Ectodermal cell (in vitro differentiated cells): ENCODE results near the gene PKNOX2.
A peak's percentile ranks its signal among the peaks of the same experiment; 100 is the strongest.

ENCODE experiments used
- H3K27ac ChIP-seq: 2 replicates; pipeline ENCODE4 v1.7.0; 2013; ENCODE audit warnings: mild to moderate bottlenecking, low read depth, low read length; ENCODE audit not compliant: insufficient read depth, poor library complexity, severe bottlenecking
- H3K27me3 ChIP-seq: 2 replicates; pipeline ENCODE4 v1.7.0; 2013; ENCODE audit warnings: mild to moderate bottlenecking, low read length; ENCODE audit not compliant: insufficient read depth, control insufficient read depth, poor library complexity, severe bottlenecking
- H3K36me3 ChIP-seq: one replicate; pipeline ENCODE4 v1.7.0; 2013; ENCODE audit warnings: low read length; ENCODE audit not compliant: control insufficient read depth, insufficient read depth
- H3K4me1 ChIP-seq: one replicate; pipeline ENCODE4 v1.7.0; 2013; ENCODE audit warnings: low read length; ENCODE audit not compliant: control insufficient read depth, insufficient read depth
- H3K4me3 ChIP-seq: 2 replicates; pipeline ENCODE4 v1.7.0; 2013; ENCODE audit warnings: low read depth, low read length, control low read depth; ENCODE audit not compliant: insufficient read depth
- H3K9me3 ChIP-seq: 2 replicates; pipeline ENCODE4 v1.7.0; 2013; ENCODE audit warnings: mild to moderate bottlenecking, low read length, moderate library complexity; ENCODE audit not compliant: control insufficient read depth
- WGBS, 2 experiments: methylation state at CpG; one replicate each; pipeline ENCODE4 v1.1.7; 2013; ENCODE audit warnings: missing lambda C conversion rate in 2 of 2; 5-methylcytosine and 5-hydroxymethylcytosine counted together

The PKNOX2 gene

GRCh38 chr11:125380756-125381445 lies 216.3 kb downstream of the PKNOX2 start:
- H3K27ac ChIP-seq = no peak overlapping the region
- H3K36me3 ChIP-seq = no peaks in the 10 kb centered on the region
- peaks cover 41% of the 10 kb centered on the region for H3K4me1 ChIP-seq
- H3K27me3 ChIP-seq = no peaks in the 10 kb centered on the region
- no peaks in the 10 kb centered on the region for H3K9me3 ChIP-seq
- WGBS, 2 experiments = 93% methylated on average over 9 of the region's 9 CpGs
- no peak overlapping the region for H3K4me3 ChIP-seq

- no peaks in the 10 kb centered on the region for H3K27me3 ChIP-seq
- H3K4me3 ChIP-seq = no peak overlapping the region
- H3K27ac ChIP-seq = no peak overlapping the region
- H3K36me3 ChIP-seq = no peaks in the 10 kb centered on the region
- H3K9me3 ChIP-seq = no peaks in the 10 kb centered on the region
- WGBS, 2 experiments = 87 to 88% methylated on average over 7 of the region's 7 CpGs
- H3K4me1 ChIP-seq = peaks cover 34% of the 10 kb centered on the region
Observed at GRCh38 chr11:125381499-125382044, 217.0 kb downstream of the PKNOX2 start.

GRCh38 chr11:125382314-125382791 lies 217.8 kb downstream of the PKNOX2 start:
- H3K4me1 ChIP-seq = peaks cover 33% of the 10 kb centered on the region
- H3K4me3 ChIP-seq = no peak overlapping the region
- 95% methylated on average over 12 of the region's 12 CpGs for WGBS, 2 experiments
- no peaks in the 10 kb centered on the region for H3K36me3 ChIP-seq
- no peaks in the 10 kb centered on the region for H3K27me3 ChIP-seq
- peak overlapping the region; percentile 33 for H3K27ac ChIP-seq
- H3K9me3 ChIP-seq = no peaks in the 10 kb centered on the region

- no peaks in the 10 kb centered on the region for H3K36me3 ChIP-seq
- H3K27me3 ChIP-seq = no peaks in the 10 kb centered on the region
- peaks cover 33% of the 10 kb centered on the region for H3K4me1 ChIP-seq
- H3K4me3 ChIP-seq = no peak overlapping the region
- H3K9me3 ChIP-seq = no peaks in the 10 kb centered on the region
- WGBS, 2 experiments = 81 to 85% methylated on average over 7 to 8 of the region's 8 CpGs
- peak overlapping the region; percentile 33 for H3K27ac ChIP-seq
Observed at GRCh38 chr11:125382822-125383221, 218.3 kb downstream of the PKNOX2 start.

GRCh38 chr11:125384825-125385224 lies 220.3 kb downstream of the PKNOX2 start:
- Histone ChIP-seq H3K36me3 (no peaks in the 10 kb centered on the region), H3K4me3 (no peak overlapping the region), H3K4me1 (peaks cover 31% of the 10 kb centered on the region), H3K27me3 (no peaks in the 10 kb centered on the region), H3K27ac (no peak overlapping the region), H3K9me3 (no peaks in the 10 kb centered on the region)
- 93 to 94% methylated on average over 4 of the region's 4 CpGs for WGBS, 2 experiments

- Histone ChIP-seq H3K9me3 (no peaks in the 10 kb centered on the region), H3K27ac (no peak overlapping the region), H3K36me3 (no peaks in the 10 kb centered on the region), H3K4me1 (peaks cover 13% of the 10 kb centered on the region), H3K27me3 (no peaks in the 10 kb centered on the region), H3K4me3 (no peak overlapping the region)
- 96 to 97% methylated on average over 9 of the region's 9 CpGs for WGBS, 2 experiments
Observed at GRCh38 chr11:125387901-125388300, 223.3 kb downstream of the PKNOX2 start.

- no peaks in the 10 kb centered on the region for H3K9me3 ChIP-seq
- no peaks in the 10 kb centered on the region for H3K27me3 ChIP-seq
- WGBS, 2 experiments = 93 to 96% methylated on average over 7 of the region's 7 CpGs
- H3K27ac ChIP-seq = no peak overlapping the region
- no peak overlapping the region for H3K4me3 ChIP-seq
- no peaks in the 10 kb centered on the region for H3K36me3 ChIP-seq
- peaks cover 11% of the 10 kb centered on the region for H3K4me1 ChIP-seq
Observed at GRCh38 chr11:125388611-125389010, 224.1 kb downstream of the PKNOX2 start.

- H3K4me1 ChIP-seq = peaks cover 11% of the 10 kb centered on the region
- no peaks in the 10 kb centered on the region for H3K27me3 ChIP-seq
- H3K9me3 ChIP-seq = no peaks in the 10 kb centered on the region
- no peaks in the 10 kb centered on the region for H3K36me3 ChIP-seq
- 92% methylated on average over 19 of the region's 19 CpGs for WGBS, 2 experiments
- H3K4me3 ChIP-seq = no peak overlapping the region
- H3K27ac ChIP-seq = no peak overlapping the region
Observed at GRCh38 chr11:125389339-125390166, 225.0 kb downstream of the PKNOX2 start.

- Histone ChIP-seq H3K27me3 (no peaks in the 10 kb centered on the region), H3K27ac (no peak overlapping the region), H3K9me3 (no peaks in the 10 kb centered on the region), H3K36me3 (no peaks in the 10 kb centered on the region), H3K4me1 (peaks cover 11% of the 10 kb centered on the region), H3K4me3 (no peak overlapping the region)
- 50 to 54% methylated on average over 5 of the region's 5 CpGs for WGBS, 2 experiments
Observed at GRCh38 chr11:125390946-125391345, 226.4 kb downstream of the PKNOX2 start.

GRCh38 chr11:125393331-125393730 lies 228.8 kb downstream of the PKNOX2 start:
- H3K27ac ChIP-seq = no peak overlapping the region
- 93% methylated on average over 9 of the region's 9 CpGs for WGBS, 2 experiments
- H3K4me3 ChIP-seq = no peak overlapping the region
- peaks cover 7% of the 10 kb centered on the region for H3K36me3 ChIP-seq
- H3K27me3 ChIP-seq = no peaks in the 10 kb centered on the region
- peaks cover 11% of the 10 kb centered on the region for H3K4me1 ChIP-seq
- no peaks in the 10 kb centered on the region for H3K9me3 ChIP-seq
